ENCODE data around the gene EXOC3L4.

DNA sequence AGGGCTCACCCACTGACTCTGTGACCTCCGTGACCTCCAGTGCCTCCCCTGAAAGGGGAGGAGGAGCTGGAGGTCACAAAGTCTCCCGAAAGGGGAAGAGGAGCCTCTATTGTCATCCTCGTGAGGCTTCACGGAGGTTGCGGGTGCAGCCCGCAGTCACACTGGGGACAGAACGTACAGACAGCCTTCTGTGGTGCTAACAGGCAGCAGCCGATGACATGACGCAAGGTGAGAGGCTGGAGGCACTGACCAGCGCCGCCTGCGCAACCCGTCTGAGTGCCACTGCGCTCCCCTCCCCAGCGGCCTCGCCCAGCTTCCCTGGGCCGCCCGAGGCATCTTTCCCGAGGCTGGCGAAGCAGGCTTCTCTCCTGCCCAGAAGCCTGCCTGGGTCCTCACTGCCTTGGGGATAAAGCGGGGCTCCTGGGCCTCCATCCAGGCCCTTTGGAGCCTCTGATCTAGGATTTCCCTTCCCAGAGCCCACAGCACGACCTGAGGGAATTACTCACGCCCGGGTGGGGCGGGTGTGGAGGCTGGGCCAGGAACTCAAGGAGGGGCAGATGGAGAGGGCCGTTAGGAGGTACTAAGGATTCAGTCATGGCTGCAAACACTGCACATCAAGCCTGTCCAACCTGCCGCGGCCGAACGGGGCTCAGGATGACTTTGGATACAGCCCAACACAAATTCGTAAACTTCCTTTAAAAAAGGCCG, 22.8 kb upstream of the EXOC3L4 start:
- TF ChIP-seq, protein P1, sequence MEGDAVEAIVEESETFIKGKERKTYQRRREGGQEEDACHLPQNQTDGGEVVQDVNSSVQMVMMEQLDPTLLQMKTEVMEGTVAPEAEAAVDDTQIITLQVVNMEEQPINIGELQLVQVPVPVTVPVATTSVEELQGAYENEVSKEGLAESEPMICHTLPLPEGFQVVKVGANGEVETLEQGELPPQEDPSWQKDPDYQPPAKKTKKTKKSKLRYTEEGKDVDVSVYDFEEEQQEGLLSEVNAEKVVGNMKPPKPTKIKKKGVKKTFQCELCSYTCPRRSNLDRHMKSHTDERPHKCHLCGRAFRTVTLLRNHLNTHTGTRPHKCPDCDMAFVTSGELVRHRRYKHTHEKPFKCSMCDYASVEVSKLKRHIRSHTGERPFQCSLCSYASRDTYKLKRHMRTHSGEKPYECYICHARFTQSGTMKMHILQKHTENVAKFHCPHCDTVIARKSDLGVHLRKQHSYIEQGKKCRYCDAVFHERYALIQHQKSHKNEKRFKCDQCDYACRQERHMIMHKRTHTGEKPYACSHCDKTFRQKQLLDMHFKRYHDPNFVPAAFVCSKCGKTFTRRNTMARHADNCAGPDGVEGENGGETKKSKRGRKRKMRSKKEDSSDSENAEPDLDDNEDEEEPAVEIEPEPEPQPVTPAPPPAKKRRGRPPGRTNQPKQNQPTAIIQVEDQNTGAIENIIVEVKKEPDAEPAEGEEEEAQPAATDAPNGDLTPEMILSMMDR (IDR thresholded peaks at IDR 0.05; ENCODE audit: poor library complexity, severe bottlenecking): no peak
- TF ChIP-seq, protein P2, sequence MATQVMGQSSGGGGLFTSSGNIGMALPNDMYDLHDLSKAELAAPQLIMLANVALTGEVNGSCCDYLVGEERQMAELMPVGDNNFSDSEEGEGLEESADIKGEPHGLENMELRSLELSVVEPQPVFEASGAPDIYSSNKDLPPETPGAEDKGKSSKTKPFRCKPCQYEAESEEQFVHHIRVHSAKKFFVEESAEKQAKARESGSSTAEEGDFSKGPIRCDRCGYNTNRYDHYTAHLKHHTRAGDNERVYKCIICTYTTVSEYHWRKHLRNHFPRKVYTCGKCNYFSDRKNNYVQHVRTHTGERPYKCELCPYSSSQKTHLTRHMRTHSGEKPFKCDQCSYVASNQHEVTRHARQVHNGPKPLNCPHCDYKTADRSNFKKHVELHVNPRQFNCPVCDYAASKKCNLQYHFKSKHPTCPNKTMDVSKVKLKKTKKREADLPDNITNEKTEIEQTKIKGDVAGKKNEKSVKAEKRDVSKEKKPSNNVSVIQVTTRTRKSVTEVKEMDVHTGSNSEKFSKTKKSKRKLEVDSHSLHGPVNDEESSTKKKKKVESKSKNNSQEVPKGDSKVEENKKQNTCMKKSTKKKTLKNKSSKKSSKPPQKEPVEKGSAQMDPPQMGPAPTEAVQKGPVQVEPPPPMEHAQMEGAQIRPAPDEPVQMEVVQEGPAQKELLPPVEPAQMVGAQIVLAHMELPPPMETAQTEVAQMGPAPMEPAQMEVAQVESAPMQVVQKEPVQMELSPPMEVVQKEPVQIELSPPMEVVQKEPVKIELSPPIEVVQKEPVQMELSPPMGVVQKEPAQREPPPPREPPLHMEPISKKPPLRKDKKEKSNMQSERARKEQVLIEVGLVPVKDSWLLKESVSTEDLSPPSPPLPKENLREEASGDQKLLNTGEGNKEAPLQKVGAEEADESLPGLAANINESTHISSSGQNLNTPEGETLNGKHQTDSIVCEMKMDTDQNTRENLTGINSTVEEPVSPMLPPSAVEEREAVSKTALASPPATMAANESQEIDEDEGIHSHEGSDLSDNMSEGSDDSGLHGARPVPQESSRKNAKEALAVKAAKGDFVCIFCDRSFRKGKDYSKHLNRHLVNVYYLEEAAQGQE (IDR thresholded peaks at IDR 0.05; ENCODE audit: borderline replicate concordance): no peak
- no peak for TF ChIP-seq EP300 (conservative IDR thresholded peaks at IDR 0.05; ENCODE audit: poor library complexity, severe bottlenecking)
- no peak for TF ChIP-seq TAF1 (IDR thresholded peaks at IDR 0.05; ENCODE audit: low read depth)
- no peak for TF ChIP-seq EZH2 (IDR thresholded peaks at IDR 0.05; ENCODE audit: borderline replicate concordance, insufficient read depth, low read length, poor library complexity, severe bottlenecking)

Measured in neural cell (in vitro differentiated cells).